Keratinocyte (primary cell): Measurements from ENCODE around the gene NACAD.

Experiments used
- EZH2 ChIP-seq: IDR thresholded peaks from one replicate; pipeline ENCODE4 v1.6.1; 2012; ENCODE audit warnings: inconsistent platforms, mild to moderate bottlenecking, low read length, moderate library complexity
- TF ChIP-seq, protein P1 (sequence below), 3 experiments: IDR thresholded peaks in 1 of 3; conservative IDR thresholded peaks in 1 of 3; optimal IDR thresholded peaks in 1 of 3; 2 replicates in 2 of 3; 3 replicates in 1 of 3; pipeline versions ENCODE3 to v1.5.1; 2011; ENCODE audit warnings: low read length in 3 of 3, mild to moderate bottlenecking in 3 of 3, moderate library complexity in 2 of 3, control low read depth in 1 of 3, inconsistent platforms in 1 of 3; ENCODE audit not compliant: insufficient read depth in 2 of 3; ENCODE audit errors: extremely low read depth in 1 of 3

DNA sequence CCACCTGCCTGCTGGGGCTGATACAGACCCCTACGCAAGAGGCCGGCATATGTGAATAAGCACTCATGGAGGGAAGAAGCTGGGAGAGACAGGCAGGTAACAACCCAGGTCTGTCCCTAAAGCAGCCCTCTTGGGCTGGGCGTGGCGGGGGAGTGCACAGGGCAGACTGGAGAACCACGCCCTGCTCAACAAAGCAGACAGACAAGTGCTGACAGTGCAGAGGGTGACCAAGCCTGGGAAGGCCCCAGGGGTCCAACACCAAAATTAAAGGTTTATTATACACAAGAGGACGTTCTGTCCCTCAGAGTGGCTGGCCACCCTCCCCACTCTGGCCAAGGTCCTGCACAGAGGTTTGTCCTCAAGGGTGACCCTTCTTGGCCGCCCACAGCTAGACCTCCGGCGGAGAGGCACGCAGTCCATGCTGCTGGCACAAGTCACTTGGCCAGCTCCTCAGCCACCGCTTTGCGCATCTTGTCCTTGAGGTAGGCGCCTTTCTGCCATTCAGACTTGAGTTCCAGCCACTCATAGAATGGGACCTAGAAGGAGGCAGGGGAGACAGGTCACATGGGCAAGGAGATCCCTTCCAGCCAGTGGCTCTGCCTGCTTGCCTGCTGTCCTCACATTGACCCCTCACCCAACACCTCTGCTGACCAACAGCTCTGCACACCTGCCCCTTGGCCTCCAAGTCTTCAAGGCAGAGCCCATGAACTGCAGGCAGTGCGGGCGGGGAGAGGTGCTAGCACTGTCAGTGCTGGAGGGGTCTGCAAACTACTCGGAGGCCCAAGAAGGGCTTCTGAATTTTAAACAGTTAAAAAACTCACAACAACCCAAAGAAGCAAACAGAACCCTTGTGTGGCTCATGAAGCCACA is 11.4 kb upstream of the NACAD start:
- TF ChIP-seq, protein P1, sequence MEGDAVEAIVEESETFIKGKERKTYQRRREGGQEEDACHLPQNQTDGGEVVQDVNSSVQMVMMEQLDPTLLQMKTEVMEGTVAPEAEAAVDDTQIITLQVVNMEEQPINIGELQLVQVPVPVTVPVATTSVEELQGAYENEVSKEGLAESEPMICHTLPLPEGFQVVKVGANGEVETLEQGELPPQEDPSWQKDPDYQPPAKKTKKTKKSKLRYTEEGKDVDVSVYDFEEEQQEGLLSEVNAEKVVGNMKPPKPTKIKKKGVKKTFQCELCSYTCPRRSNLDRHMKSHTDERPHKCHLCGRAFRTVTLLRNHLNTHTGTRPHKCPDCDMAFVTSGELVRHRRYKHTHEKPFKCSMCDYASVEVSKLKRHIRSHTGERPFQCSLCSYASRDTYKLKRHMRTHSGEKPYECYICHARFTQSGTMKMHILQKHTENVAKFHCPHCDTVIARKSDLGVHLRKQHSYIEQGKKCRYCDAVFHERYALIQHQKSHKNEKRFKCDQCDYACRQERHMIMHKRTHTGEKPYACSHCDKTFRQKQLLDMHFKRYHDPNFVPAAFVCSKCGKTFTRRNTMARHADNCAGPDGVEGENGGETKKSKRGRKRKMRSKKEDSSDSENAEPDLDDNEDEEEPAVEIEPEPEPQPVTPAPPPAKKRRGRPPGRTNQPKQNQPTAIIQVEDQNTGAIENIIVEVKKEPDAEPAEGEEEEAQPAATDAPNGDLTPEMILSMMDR (optimal IDR thresholded peaks at IDR 0.05 in 1 of 3, IDR thresholded peaks at IDR 0.05 in 1 of 3, conservative IDR thresholded peaks at IDR 0.05 in 1 of 3; ENCODE audit: extremely low read depth in 1 of 3, insufficient read depth in 2 of 3, low read length in 3 of 3) = no peak
- no peak for TF ChIP-seq EZH2
